Left colon (tissue), 2 donors: ENCODE measurements around the gene TBC1D5. TPM values are rescaled to one million over a fixed set of nuclear protein-coding genes. Genes with fewer than 3 reads are reported as not detected.
"Not testable (repeated sequence)": the region's sequence is repeated elsewhere in the genome, so short reads cannot be mapped to it uniquely, and the experiment has no call there.

ENCODE experiments used
- ATAC-seq: fragments of 200-7000 bp; cut with Tn5 transposase; one replicate; pipeline ENCODE4 v1.9.1; 2020; ENCODE audit warnings: mild to moderate bottlenecking, moderate library complexity
- DNase-seq, 2 donors: peaks; one replicate each; pipeline ENCODE4 v3.0.0-alpha.2; 2020
- intact Hi-C, 2 donors: fragments of 100-400 bp; cut with DNase I in 1 of 2; cut with micrococcal nuclease in 1 of 2; formaldehyde crosslinking; loops; one replicate each; pipeline versions ENCODE4 v1.11.2 to v1.14.0; 2022; cut with DNase I, micrococcal nuclease
- total RNA-seq, 2 donors: library from RNA; stranded (reverse); fragmentation: NEBNext Ultra II Directional; extraction: Animal tissue kit (Norgen Biotek cat#: 25700); gene quantifications; one replicate each; pipeline ENCODE4 v1.2.1, GENCODE V29; 2021
- donor health status: DM: no; HTN: no; CAD: no.
- donor health status: DM: yes; HTN: yes; CAD: no.

Gene TBC1D5
- total RNA-seq, 2 donors from 2014 or later = 32.4 to 34.7 TPM

- ATAC-seq = no peak
- no peak for DNase-seq
- intact Hi-C loops = no loop called here
Observed at GRCh38 chr3:17518189-17519059, 224.0 kb downstream of the TBC1D5 start.

- no peak for DNase-seq
- no peak for ATAC-seq
- intact Hi-C loops = no loop called here
Observed at GRCh38 chr3:17515445-17516234, 226.8 kb downstream of the TBC1D5 start.

GRCh38 chr3:17514597-17514996, 227.8 kb downstream of the TBC1D5 start:
- intact Hi-C loops = no loop called here

GRCh38 chr3:17510265-17510664, 232.2 kb downstream of the TBC1D5 start:
- no peak for DNase-seq
- no peak for ATAC-seq
- intact Hi-C loops = no loop called here

More at GRCh38 chr3:17514597-17514996, 227.8 kb downstream of the TBC1D5 start:
- ATAC-seq (no peak), DNase-seq (no peak)

- intact Hi-C loops = no loop called here
Observed at GRCh38 chr3:17508180-17508752, 234.2 kb downstream of the TBC1D5 start.

GRCh38 chr3:17507480-17507879, 235.0 kb downstream of the TBC1D5 start:
- intact Hi-C loops = no loop called here
- DNase-seq = no peak
- no peak for ATAC-seq

More at GRCh38 chr3:17508180-17508752, 234.2 kb downstream of the TBC1D5 start:
- ATAC-seq (no peak), DNase-seq (no peak)

GRCh38 chr3:17505856-17506255, 236.6 kb downstream of the TBC1D5 start:
- intact Hi-C loops = no loop called here
- DNase-seq = no peak
- ATAC-seq = no peak

GRCh38 chr3:17501745-17502144, 240.7 kb downstream of the TBC1D5 start:
- intact Hi-C loops = no loop called here
- no peak for DNase-seq
- ATAC-seq = no peak

GRCh38 chr3:17500618-17501017, 241.8 kb downstream of the TBC1D5 start:
- ATAC-seq = no peak
- intact Hi-C loops = no loop called here

GRCh38 chr3:17494117-17494809, 248.2 kb downstream of the TBC1D5 start:
- ATAC-seq (no peak), DNase-seq (no peak)
- intact Hi-C loops = no loop called here

More at GRCh38 chr3:17500618-17501017, 241.8 kb downstream of the TBC1D5 start:
- no peak for DNase-seq

- DNase-seq (no peak), ATAC-seq (no peak)
- intact Hi-C loops = no loop called here
Observed at GRCh38 chr3:17491601-17492000, 250.8 kb downstream of the TBC1D5 start.

GRCh38 chr3:17491190-17491589, 251.2 kb downstream of the TBC1D5 start:
- intact Hi-C loops, ATAC-seq, DNase-seq: not testable (repeated sequence)

GRCh38 chr3:17489139-17489538, 253.3 kb downstream of the TBC1D5 start:
- intact Hi-C loops = no loop called here
- no peak for DNase-seq

GRCh38 chr3:17481116-17481515, 261.3 kb downstream of the TBC1D5 start:
- intact Hi-C loops = no loop called here
- ATAC-seq (no peak), DNase-seq (no peak)

More at GRCh38 chr3:17489139-17489538, 253.3 kb downstream of the TBC1D5 start:
- ATAC-seq = no peak

GRCh38 chr3:17479681-17480405, 262.6 kb downstream of the TBC1D5 start:
- intact Hi-C loops = no loop called here
- ATAC-seq = no peak
- DNase-seq = no peak

GRCh38 chr3:17478673-17479072, 263.8 kb downstream of the TBC1D5 start:
- intact Hi-C loops = no loop called here
- ATAC-seq (no peak), DNase-seq (no peak)

GRCh38 chr3:17473761-17474160, 268.7 kb downstream of the TBC1D5 start:
- no peak for DNase-seq
- intact Hi-C loops = no loop called here
- no peak for ATAC-seq

- intact Hi-C loops = no loop called here
- ATAC-seq = no peak
- no peak for DNase-seq
Observed at GRCh38 chr3:17469954-17470353, 272.5 kb downstream of the TBC1D5 start.
